Measurements from ENCODE around the gene CHURC1.

- TF ChIP-seq JUND (IDR thresholded peaks at IDR 0.05; ENCODE audit: low read length) (no peak), CHD2 (IDR thresholded peaks at IDR 0.05; ENCODE audit: low read length) (no peak), CTCF (IDR thresholded peaks at IDR 0.05; ENCODE audit: control extremely low read depth in 1 of 3, insufficient read depth in 1 of 3, low read depth in 1 of 3, low read length in 3 of 3) (no peak), EP300 (IDR thresholded peaks at IDR 0.05; ENCODE audit: borderline replicate concordance in 1 of 2, low read depth in 2 of 2, low read length in 2 of 2) (no peak), CEBPB (IDR thresholded peaks at IDR 0.05; ENCODE audit: low read depth, low read length) (no peak), HDAC2 (IDR thresholded peaks at IDR 0.05; ENCODE audit: borderline replicate concordance in 1 of 2, low read depth in 2 of 2, low read length in 2 of 2) (no peak), ATF2 (IDR thresholded peaks at IDR 0.05; ENCODE audit: low read length) (no peak), BRCA1 (IDR thresholded peaks at IDR 0.05; ENCODE audit: low read depth, low read length) (no peak), POLR2A (IDR thresholded peaks at IDR 0.05; ENCODE audit: control extremely low read depth in 1 of 2, low read depth in 2 of 2, low read length in 2 of 2) (no peak), SP1 (IDR thresholded peaks at IDR 0.05; ENCODE audit: low read depth, low read length) (no peak), EZH2 (IDR thresholded peaks at IDR 0.05; ENCODE audit: low read depth, low read length, severe bottlenecking) (no peak), POLR2AphosphoS5 (IDR thresholded peaks at IDR 0.05; ENCODE audit: low read depth, low read length) (no peak), CBX8 (IDR thresholded peaks at IDR 0.05; ENCODE audit: borderline replicate concordance, low read depth, low read length) (no peak), RFX5 (IDR thresholded peaks at IDR 0.05; ENCODE audit: borderline replicate concordance, low read depth, low read length) (no peak)
Measured at GRCh38 chr14:64938972-64939816, 24.9 kb downstream of the CHURC1 start.
